ENCODE data around the gene CMYA5.
"Not testable (repeated sequence)": the region's sequence is repeated elsewhere in the genome, so short reads cannot be mapped to it uniquely, and the experiment has no call there.

The CMYA5 gene

DNA sequence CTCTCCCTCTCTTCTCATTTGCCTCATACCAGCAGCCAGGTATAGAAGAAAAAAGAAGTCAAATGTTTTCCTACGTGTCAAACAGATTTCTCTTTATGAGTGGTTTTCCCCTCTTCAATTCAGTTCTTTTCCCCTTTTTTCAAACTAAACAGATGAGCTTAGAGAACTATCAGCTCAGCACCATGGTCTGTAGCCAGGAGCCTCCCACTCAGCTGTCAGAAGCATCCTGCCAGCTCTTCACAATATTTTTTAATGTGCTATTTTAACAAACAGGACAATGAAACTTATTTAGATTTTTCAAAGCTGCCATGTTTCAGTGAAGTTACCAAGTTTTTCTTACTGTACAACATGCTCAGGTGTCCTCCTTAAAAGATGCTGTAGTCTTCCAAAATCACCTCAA lies 63.5 kb downstream of the CMYA5 start:
- DNase-seq: no peak

DNA sequence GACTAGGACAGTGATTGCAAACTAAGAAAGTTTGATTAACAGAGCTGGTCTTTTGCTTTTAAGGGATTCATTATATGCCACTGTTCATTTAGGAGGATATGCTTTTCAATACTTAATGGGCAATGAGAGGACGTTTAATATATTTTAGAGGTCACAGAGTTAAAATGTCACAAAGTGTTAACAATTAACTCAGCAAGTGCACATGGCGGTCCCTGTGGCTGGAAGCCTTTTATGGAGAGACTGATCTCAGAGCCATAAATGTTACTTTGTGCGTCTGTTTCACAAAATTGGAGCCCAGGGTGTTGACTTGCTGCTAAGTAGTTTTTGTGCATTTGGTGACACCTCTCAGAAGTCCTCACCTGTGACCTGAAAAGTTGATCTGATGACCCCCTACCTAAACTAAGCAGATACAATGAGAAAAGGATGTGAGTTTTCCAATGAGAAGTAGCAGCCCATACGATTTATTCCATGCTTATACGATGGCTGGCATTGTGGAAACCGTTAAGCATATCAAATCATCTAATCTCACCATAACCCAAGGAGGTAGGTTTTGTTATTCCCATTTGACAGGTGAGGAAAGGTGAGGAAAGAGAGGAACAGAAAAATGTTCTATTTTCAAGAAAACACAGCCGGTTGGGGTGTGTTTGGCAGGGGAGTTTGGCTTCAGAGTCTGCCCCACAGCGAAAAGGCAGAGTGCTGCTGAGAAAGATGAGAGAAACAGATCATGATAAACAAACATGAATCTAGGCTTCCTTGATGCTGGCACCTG lies 64.4 kb downstream of the CMYA5 start:
- DNase-seq: no peak

- no peak for DNase-seq
These were observed 65.4 kb downstream of the CMYA5 start for GRCh38 chr5:79754865-79755555.

- no peak for DNase-seq
These were observed 66.4 kb downstream of the CMYA5 start for GRCh38 chr5:79756076-79756475.

GRCh38 chr5:79759436-79759835 lies 69.8 kb downstream of the CMYA5 start:
- no peak for DNase-seq

GRCh38 chr5:79759848-79760247 lies 70.2 kb downstream of the CMYA5 start:
- no peak for DNase-seq

DNA sequence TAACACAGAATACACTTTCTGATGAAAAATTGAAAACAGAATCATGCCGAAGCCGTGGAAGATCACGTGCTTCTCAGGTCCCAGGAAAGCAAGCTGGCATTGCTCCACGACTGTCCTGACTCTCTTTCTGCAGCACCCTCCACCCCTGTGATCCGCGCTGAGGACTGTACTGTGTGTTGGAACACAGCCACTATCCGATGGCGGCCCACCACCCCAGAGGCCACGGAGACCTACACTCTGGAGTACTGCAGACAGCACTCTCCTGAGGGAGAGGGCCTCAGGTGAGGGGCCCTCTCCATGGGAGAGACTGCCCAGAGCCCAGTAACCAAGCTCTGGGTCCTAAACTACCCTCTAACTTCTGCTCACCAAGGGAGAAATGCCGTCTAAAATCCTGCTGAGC lies 73.3 kb downstream of the CMYA5 start:
- DNase-seq: no peak

- not testable (repeated sequence) for DNase-seq
These were observed 74.5 kb downstream of the CMYA5 start for GRCh38 chr5:79764147-79764546.

DNA sequence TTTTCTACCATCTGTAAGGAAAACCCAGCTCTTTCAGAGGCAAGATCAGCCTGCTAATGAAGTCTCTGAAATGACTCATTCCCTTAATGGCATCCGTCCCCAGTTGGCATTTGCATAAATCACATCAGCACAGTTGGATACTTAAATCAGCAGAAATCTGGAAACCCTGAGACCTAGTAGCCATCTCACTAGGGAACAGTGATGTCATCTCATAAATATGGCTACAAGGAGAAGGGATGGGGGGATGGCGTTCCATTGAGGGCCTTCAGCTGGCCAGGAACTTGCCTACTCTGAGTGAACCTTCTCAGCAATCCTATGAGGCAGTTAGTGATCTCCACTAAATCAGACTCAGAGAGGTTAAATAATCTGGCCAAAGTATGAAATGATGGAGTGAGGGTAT lies 81.8 kb downstream of the CMYA5 start:
- no peak for DNase-seq

DNA sequence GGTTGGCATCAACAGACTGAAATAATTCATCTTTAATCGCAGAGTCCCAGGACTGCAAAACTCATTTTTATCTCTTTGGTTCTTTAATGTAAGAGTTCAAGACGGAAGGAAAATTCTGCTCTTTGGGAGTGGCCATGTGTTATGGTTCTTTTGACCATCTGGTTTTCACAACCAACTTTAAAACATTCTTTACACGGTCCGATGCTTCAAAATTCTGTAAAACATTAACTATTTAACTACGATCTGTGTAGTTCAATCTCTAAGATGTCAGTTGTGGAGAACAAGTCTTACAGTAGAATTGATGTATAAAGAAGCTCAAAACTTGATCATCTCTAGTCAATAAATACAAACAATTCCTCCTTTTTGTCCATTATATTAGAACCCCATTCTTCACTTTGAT lies 83.0 kb downstream of the CMYA5 start:
- DNase-seq: no peak

- DNase-seq: no peak
These were observed 84.0 kb downstream of the CMYA5 start for GRCh38 chr5:79773612-79774011.

- no peak for DNase-seq
These were observed 84.7 kb downstream of the CMYA5 start for GRCh38 chr5:79774171-79774854.

- no peak for DNase-seq
These were observed 85.2 kb downstream of the CMYA5 start for GRCh38 chr5:79774855-79775237.

DNA sequence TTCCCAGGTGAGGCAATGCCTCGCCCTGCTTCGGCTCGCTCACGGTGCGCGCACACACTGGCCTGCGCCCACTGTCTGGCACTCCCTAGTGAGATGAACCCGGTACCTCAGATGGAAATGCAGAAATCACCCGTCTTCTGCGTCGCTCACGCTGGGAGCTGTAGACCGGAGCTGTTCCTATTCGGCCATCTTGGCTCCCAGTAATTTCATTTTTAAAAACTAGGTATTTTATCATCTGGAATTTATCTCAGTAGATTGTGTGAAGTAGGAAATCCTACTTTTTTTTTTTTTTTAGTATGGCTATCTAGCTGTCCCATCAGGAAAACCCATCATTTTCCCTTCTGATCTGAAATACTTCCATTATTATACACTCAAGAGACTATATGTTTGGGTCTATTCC lies 95.1 kb downstream of the CMYA5 start:
- DNase-seq: not testable (repeated sequence)

DNA sequence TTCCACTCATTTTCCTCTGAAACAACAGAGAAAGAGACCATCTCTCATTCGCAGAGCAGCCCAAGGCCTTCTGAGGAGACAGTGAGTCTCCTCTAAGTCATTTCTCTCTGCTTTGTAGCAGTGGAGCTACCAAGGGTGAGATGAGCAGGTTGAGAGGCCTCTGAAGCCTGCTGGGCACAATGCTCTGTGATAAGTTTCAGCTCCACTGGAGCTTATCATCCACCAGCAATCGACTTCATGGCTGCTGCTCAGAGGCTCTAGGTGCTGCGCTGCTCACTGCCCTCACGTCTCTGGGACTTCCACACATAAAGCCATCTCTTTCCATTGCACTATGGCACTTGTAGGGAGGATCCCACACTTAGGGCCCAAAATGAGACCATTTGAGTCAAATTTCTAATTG lies 96.3 kb downstream of the CMYA5 start:
- DNase-seq: no peak

DNA sequence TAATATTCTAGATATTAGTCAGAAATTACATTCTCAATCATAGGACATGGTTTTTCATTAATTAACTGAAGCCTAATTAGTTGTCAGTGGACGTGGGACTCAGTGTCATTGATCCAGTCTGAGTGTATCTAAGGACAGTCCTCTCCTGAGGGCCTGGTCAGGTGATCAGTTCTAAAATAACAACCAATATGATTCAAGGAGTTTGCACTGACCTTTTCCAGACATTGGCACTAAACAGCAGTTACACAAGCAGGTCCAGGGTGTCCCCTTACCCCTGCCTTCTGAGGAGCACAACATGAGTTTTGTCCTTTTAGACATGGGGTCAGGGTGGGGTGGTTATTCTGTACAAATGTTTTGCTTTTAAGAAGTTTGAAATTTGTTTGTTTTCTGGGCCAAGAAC lies 97.8 kb downstream of the CMYA5 start:
- DNase-seq: no peak

DNA sequence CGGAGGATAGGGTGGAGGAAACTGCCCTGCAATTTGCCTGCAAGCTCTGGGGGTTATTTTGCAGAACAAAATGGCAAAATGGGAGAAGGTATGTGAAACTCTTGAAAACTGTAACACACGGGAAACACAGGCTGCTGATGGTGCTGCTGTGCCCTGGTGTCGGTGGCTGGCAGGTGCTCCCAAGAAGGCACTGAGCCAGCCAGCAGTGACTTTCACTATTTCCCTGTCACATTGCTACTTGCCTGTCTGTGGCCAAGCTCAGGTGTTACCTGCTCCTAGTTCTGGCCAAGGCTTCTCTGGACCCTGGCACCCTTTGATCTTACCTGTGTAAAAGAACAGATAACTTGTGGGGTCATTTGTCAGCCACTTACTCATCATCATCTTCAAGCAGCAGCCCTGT lies 102.2 kb downstream of the CMYA5 start:
- DNase-seq: no peak

DNA sequence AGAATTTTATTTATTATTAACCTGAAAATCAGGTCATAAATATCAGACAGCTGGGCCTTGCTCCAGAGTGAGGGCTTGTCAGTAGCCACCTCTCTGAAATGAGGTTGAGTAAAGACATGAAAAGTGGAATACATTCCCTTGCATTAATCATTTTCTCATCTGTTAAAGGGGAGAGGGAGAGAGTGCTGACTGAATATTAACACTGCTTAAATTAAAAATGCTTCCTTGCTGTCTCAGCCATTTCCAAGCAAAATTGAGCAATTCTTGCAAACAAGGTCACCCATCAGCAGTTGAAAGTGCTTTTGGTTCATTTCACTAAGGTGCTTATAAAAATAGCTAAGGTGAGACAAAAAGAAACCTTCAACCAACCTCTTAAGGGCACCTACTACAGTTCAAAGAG lies 102.8 kb downstream of the CMYA5 start:
- no peak for DNase-seq

DNA sequence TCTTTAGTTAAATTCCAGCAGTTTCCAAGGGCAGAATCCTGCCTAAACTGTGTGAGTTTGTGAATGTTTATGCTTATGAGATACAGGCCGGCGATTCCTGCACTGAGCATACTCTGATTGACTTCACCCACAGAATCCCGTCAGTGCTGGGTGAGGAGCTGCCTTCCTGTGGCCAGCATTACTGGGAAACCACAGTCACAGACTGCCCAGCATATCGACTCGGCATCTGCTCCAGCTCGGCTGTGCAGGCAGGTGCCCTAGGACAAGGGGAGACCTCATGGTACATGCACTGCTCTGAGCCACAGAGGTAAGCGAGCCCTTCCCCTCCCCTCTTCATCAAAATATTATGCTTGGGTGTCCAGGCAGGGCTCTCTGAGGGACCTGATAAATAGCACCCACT lies 103.7 kb downstream of the CMYA5 start:
- no peak for DNase-seq

DNA sequence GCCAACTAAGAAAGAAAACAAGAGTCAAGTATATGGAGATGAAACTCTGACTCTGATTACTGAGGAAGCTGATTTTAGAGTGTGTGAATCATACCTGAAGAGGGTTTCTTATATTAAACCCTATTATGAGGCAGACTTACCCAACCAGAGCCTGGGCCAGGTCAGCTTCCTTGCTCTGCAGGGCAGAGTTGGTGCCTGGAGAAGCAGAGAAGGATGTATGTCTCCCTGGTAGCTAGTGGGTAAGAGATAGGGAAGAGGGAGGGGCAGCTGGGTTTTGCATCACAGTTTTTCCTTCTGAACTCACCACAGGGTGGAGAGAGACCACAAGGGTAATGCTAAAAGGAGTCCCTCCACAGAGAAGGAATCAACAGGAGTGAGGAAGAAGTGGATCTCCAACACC lies 104.1 kb downstream of the CMYA5 start:
- no peak for DNase-seq

DNA sequence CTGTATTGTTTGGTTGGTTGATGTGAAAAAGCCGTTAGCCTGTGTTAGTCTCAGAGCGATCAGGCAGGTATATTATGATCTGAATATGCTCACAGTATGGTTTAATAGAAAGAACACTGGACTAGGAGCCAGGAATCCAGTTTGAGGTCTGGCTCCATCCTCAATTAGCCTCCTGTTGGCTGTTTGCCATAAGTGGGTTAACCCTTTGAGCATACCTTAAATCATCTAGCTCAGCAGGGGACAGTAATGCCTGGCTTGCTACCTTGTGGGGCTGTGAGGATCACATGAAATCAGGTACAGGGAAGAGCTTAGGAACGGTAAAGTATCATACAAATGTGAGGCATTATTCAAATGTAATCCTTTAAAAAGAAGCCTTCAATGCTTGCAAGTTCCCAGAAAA lies 104.7 kb downstream of the CMYA5 start:
- DNase-seq: no peak

- DNase-seq: no peak
These were observed 106.2 kb downstream of the CMYA5 start for GRCh38 chr5:79795764-79796398.

GRCh38 chr5:79798893-79799590 lies 109.4 kb downstream of the CMYA5 start:
- DNase-seq: no peak
